Activated CD4-positive, alpha-beta memory T cell treated with anti-CD3 and anti-CD28 coated beads for 36 hours (primary cell): ENCODE data around the gene POM121L2. TPM values are rescaled to one million over a fixed set of nuclear protein-coding genes. Genes with fewer than 3 reads are reported as not detected.
"Not testable (repeated sequence)": the region's sequence is repeated elsewhere in the genome, so short reads cannot be mapped to it uniquely, and the experiment has no call there.

Experiments used
- CTCF ChIA-PET: fragments of 350-600 bp; sonication (Branson Sonifier 250); formaldehyde crosslinking; loops from one replicate; lab custom pipeline; 2021; ENCODE audit warnings: antibody characterized with exemption, inconsistent platforms; lab: Charles Lee
- POLR2A ChIA-PET: fragments of 350-600 bp; sonication (Branson Sonifier 250); formaldehyde crosslinking; loops from one replicate; lab custom pipeline; 2021; ENCODE audit warnings: antibody characterized with exemption; lab: Charles Lee
- DNase-seq: peaks from one replicate; pipeline ENCODE4 v3.0.0-alpha.2; 2020
- H3K27ac Mint-ChIP-seq: one replicate; pipeline ENCODE4 v1.8.0; 2021; ENCODE audit warnings: mixed read lengths
- H3K27me3 Mint-ChIP-seq: one replicate; pipeline ENCODE4 v1.8.0; 2021; ENCODE audit warnings: mixed read lengths
- H3K36me3 Mint-ChIP-seq: one replicate; pipeline ENCODE4 v1.8.0; 2021; ENCODE audit warnings: mixed read lengths
- H3K4me1 Mint-ChIP-seq: one replicate; pipeline ENCODE4 v1.8.0; 2021; ENCODE audit warnings: low read depth, mixed read lengths
- H3K4me3 Mint-ChIP-seq: one replicate; pipeline ENCODE4 v1.8.0; 2021; ENCODE audit warnings: mild to moderate bottlenecking, mixed read lengths
- H3K9me3 Mint-ChIP-seq: one replicate; pipeline ENCODE4 v1.8.0; 2021; ENCODE audit warnings: mixed read lengths
- intact Hi-C: fragments of 100-400 bp; cut with micrococcal nuclease; formaldehyde crosslinking; loops from one replicate; pipeline ENCODE4 v1.15.1; 2023
- total RNA-seq, 2 experiments: library from RNA; stranded (reverse); gene quantifications; one replicate each; pipeline ENCODE4 v1.2.3, GENCODE V29; 2021

The POM121L2 gene
- total RNA-seq, 2 experiments from 2014 or later: not detected

GRCh38 chr6:27275025-27275956 lies 36.8 kb downstream of the POM121L2 start:
- H3K9me3 Mint-ChIP-seq: no peaks in the 10 kb centered on the region
- H3K36me3 Mint-ChIP-seq: peaks cover 3% of the 10 kb centered on the region
- ChIA-PET CTCF (interaction anchor here (1.7 kb wide), 1 partner anchor 24 kb away, joined by 5 read pairs; no protein-coding TSS in a partner anchor), POLR2A (no interaction called here)
- no peak overlapping the region for H3K4me3 Mint-ChIP-seq
- intact Hi-C loops: no loop called here
- peaks cover 63% of the 10 kb centered on the region for H3K27me3 Mint-ChIP-seq
- peaks cover 6% of the 10 kb centered on the region for H3K4me1 Mint-ChIP-seq
- DNase-seq: no peak
- H3K27ac Mint-ChIP-seq: no peak overlapping the region

- H3K9me3 Mint-ChIP-seq: no peaks in the 10 kb centered on the region
- H3K27ac Mint-ChIP-seq: peak overlapping the region; percentile 0
- H3K4me3 Mint-ChIP-seq: no peak overlapping the region
- ChIA-PET POLR2A (no interaction called here), CTCF (interaction anchor here (0.6 to 1.7 kb wide), 3 partner anchors 22 to 479 kb away, joined by 3 to 5 read pairs (median 3); no protein-coding TSS in a partner anchor)
- no peaks in the 10 kb centered on the region for H3K4me1 Mint-ChIP-seq
- peaks cover 59% of the 10 kb centered on the region for H3K27me3 Mint-ChIP-seq
- no peaks in the 10 kb centered on the region for H3K36me3 Mint-ChIP-seq
- no peak for DNase-seq
- intact Hi-C loops: no loop called here
Observed at GRCh38 chr6:27273783-27274182, 38.3 kb downstream of the POM121L2 start.

- no peak overlapping the region for H3K4me3 Mint-ChIP-seq
- no peak overlapping the region for H3K27ac Mint-ChIP-seq
Observed at GRCh38 chr6:27268803-27269202, 43.3 kb downstream of the POM121L2 start.

GRCh38 chr6:27267857-27268434 lies 44.1 kb downstream of the POM121L2 start:
- intact Hi-C loops: no loop called here
- Mint-ChIP-seq H3K9me3 (no peaks in the 10 kb centered on the region), H3K27me3 (peaks cover 50% of the 10 kb centered on the region), H3K4me1 (no peaks in the 10 kb centered on the region), H3K27ac (no peak overlapping the region), H3K36me3 (no peaks in the 10 kb centered on the region), H3K4me3 (no peak overlapping the region)
- ChIA-PET CTCF (no interaction called here), POLR2A (no interaction called here)
- DNase-seq: no peak

More at GRCh38 chr6:27268803-27269202, 43.3 kb downstream of the POM121L2 start:
- Mint-ChIP-seq H3K9me3 (no peaks in the 10 kb centered on the region), H3K4me1 (no peaks in the 10 kb centered on the region), H3K27me3 (peaks cover 53% of the 10 kb centered on the region), H3K36me3 (no peaks in the 10 kb centered on the region)
- intact Hi-C loops: no loop called here
- POLR2A ChIA-PET: no interaction called here
- CTCF ChIA-PET: no interaction called here
- DNase-seq: no peak

GRCh38 chr6:27267003-27267402 lies 45.1 kb downstream of the POM121L2 start:
- H3K4me1 Mint-ChIP-seq, intact Hi-C loops, H3K36me3 Mint-ChIP-seq, DNase-seq, H3K9me3 Mint-ChIP-seq, H3K27ac Mint-ChIP-seq, H3K4me3 Mint-ChIP-seq, POLR2A ChIA-PET, CTCF ChIA-PET: not testable (repeated sequence)
- peaks cover 47% of the 10 kb centered on the region for H3K27me3 Mint-ChIP-seq

GRCh38 chr6:27263886-27264285 lies 48.2 kb downstream of the POM121L2 start:
- intact Hi-C loops: no loop called here
- H3K27ac Mint-ChIP-seq: no peak overlapping the region
- DNase-seq: no peak
- H3K9me3 Mint-ChIP-seq: no peaks in the 10 kb centered on the region
- H3K4me3 Mint-ChIP-seq: no peak overlapping the region
- ChIA-PET CTCF (interaction anchor here (1.4 kb wide), 1 partner anchor 12 kb away, joined by 5 read pairs; no protein-coding TSS in a partner anchor), POLR2A (interaction anchor here (0.6 kb wide), 1 partner anchor 431 kb away, joined by 3 read pairs; no protein-coding TSS in a partner anchor)
- no peaks in the 10 kb centered on the region for H3K4me1 Mint-ChIP-seq
- peaks cover 57% of the 10 kb centered on the region for H3K27me3 Mint-ChIP-seq
- peaks cover 5% of the 10 kb centered on the region for H3K36me3 Mint-ChIP-seq

- CTCF ChIA-PET: interaction anchor here (0.7 to 1.0 kb wide), 2 partner anchors 9 to 43 kb away, joined by 3 to 4 read pairs; no protein-coding TSS in a partner anchor
- POLR2A ChIA-PET: no interaction called here
- H3K4me1 Mint-ChIP-seq: no peaks in the 10 kb centered on the region
- H3K4me3 Mint-ChIP-seq: no peak overlapping the region
- H3K27me3 Mint-ChIP-seq: peaks cover 55% of the 10 kb centered on the region
- no peaks in the 10 kb centered on the region for H3K9me3 Mint-ChIP-seq
- intact Hi-C loops: no loop called here
- DNase-seq: no peak
- H3K27ac Mint-ChIP-seq: no peak overlapping the region
- peaks cover 5% of the 10 kb centered on the region for H3K36me3 Mint-ChIP-seq
Observed at GRCh38 chr6:27260836-27261375, 51.2 kb downstream of the POM121L2 start.

- Mint-ChIP-seq H3K27me3 (peaks cover 59% of the 10 kb centered on the region), H3K27ac (no peak overlapping the region), H3K4me3 (no peak overlapping the region), H3K36me3 (peaks cover 5% of the 10 kb centered on the region), H3K9me3 (no peaks in the 10 kb centered on the region), H3K4me1 (no peaks in the 10 kb centered on the region)
- DNase-seq: no peak
- CTCF ChIA-PET: interaction anchor here (1.0 kb wide), 1 partner anchor 9 kb away, joined by 3 read pairs; no protein-coding TSS in a partner anchor
- POLR2A ChIA-PET: no interaction called here
- intact Hi-C loops: no loop called here
Observed at GRCh38 chr6:27260369-27260768, 51.7 kb downstream of the POM121L2 start.

Other genes starting within 250 kb of the POM121L2 start
- 1 to 10 TPM; 2.3 to 2.4 TPM for gene PRSS16, start 64.6 kb downstream of the POM121L2 start, total RNA-seq
- gene ZNF391, start 76.5 kb upstream of the POM121L2 start, total RNA-seq: 1 to 10 TPM; 2.8 to 3.2 TPM
- 10 to 100 TPM; 12.2 to 12.7 TPM for gene ZNF184, start 160.8 kb upstream of the POM121L2 start, total RNA-seq